ENCODE measurements around the gene MYCL. TPM values are rescaled to one million over a fixed set of nuclear protein-coding genes. Genes with fewer than 3 reads are reported as not detected.
A peak's percentile ranks its signal among the peaks of the same experiment; 100 is the strongest.

MYCL gene
- polyA plus RNA-seq, 2 of the 4 experiments (the other 2 are of a cell fraction): 0.68 to 1.3 TPM

GRCh38 chr1:39894884-39895495 lies 6.7 kb downstream of the MYCL start:
- H3K9me3 ChIP-seq: no peaks in the 10 kb centered on the region
- H3K4me1 ChIP-seq: peaks cover 31% of the 10 kb centered on the region
- no peak overlapping the region for H3K27ac ChIP-seq
- no peak for DNase-seq (ENCODE audit: low read depth in 1 of 2, low spot score in 1 of 2)
- no peak for TF ChIP-seq HEYL (CRISPR knock-in tag; IDR thresholded peaks at IDR 0.05)
- no peak for TF ChIP-seq JUN (IDR thresholded peaks at IDR 0.05)
- CTCF ChIA-PET: interaction anchor here (1.0 to 1.9 kb wide), 3 partner anchors 25 to 137 kb away, joined by 4 to 11 read pairs (median 4); no protein-coding TSS in a partner anchor
- WGBS (ENCODE audit: missing lambda C conversion rate): 76% methylated on average over 3 of the region's 3 CpGs
- no peak overlapping the region for H3K4me2 ChIP-seq
- no peak for FAIRE-seq
- POLR2A ChIA-PET: no interaction called here
- H3K4me3 ChIP-seq: no peak overlapping the region
- ATAC-seq: no peak

GRCh38 chr1:39892601-39893595 lies 8.8 kb downstream of the MYCL start:
- peak; percentile 22 to 51 for DNase-seq (ENCODE audit: low read depth in 1 of 2, low spot score in 1 of 2)
- FAIRE-seq: no peak
- peak overlapping the region; percentile 35 to 55; a peak in 5 of 6 replicates for H3K27ac ChIP-seq
- H3K4me2 ChIP-seq: peak overlapping the region; percentile 80
- CTCF ChIA-PET: interaction anchor here (1.0 to 2.9 kb wide), 4 partner anchors 9 to 26 kb away, joined by 3 to 14 read pairs (median 4); partner anchors contain the start of genes MYCL and TRIT1
- TF ChIP-seq JUNB (IDR thresholded peaks at IDR 0.05) (no peak), TP53 (CRISPR knock-in tag; IDR thresholded peaks at IDR 0.05) (no peak), HOXB5 (CRISPR knock-in tag; IDR thresholded peaks at IDR 0.05) (0 out of 2 replicates have a peak, but pooled peaks have one; percentile 75)
- WGBS (ENCODE audit: missing lambda C conversion rate): 6% methylated on average over 6 of the region's 6 CpGs
- no peaks in the 10 kb centered on the region for H3K9me3 ChIP-seq
- peak; percentile 80 to 82 for ATAC-seq
- H3K4me3 ChIP-seq: 0 out of 3 replicates have a peak overlapping the region, but pooled peaks have one; percentile 18
- POLR2A ChIA-PET: interaction anchor here (0.5 to 1.0 kb wide), 2 partner anchors 9 to 13 kb away, joined by 6 to 8 read pairs; partner anchors contain the start of gene MYCL
- peaks cover 27% of the 10 kb centered on the region for H3K4me1 ChIP-seq

- CTCF ChIA-PET: interaction anchor here (0.7 to 1.0 kb wide), 2 partner anchors 44 to 73 kb away, joined by 3 read pairs; no protein-coding TSS in a partner anchor
- Histone ChIP-seq H3K9me3 (no peaks in the 10 kb centered on the region), H3K27ac (no peak overlapping the region), H3K4me2 (no peak overlapping the region), H3K4me1 (peaks cover 27% of the 10 kb centered on the region), H3K4me3 (no peak overlapping the region)
- no peak for ATAC-seq
- no peak for FAIRE-seq
- no peak for DNase-seq (ENCODE audit: low read depth in 1 of 2, low spot score in 1 of 2)
- POLR2A ChIA-PET: no interaction called here
- WGBS (ENCODE audit: missing lambda C conversion rate): 100% methylated on average over 1 of the region's 1 CpG
- TF ChIP-seq ESRRA (IDR thresholded peaks at IDR 0.05; ENCODE audit: borderline replicate concordance, low read length) (no peak), HDAC2 (IDR thresholded peaks at IDR 0.05) (no peak), HOXA7 (CRISPR knock-in tag; IDR thresholded peaks at IDR 0.05) (no peak), JUNB (IDR thresholded peaks at IDR 0.05) (no peak), ATOH8 (CRISPR knock-in tag; IDR thresholded peaks at IDR 0.05; ENCODE audit: low read depth) (no peak), EHMT2 (IDR thresholded peaks at IDR 0.05; ENCODE audit: low read depth) (no peak), BCL3 (IDR thresholded peaks at IDR 0.05) (no peak), SMC3 (IDR thresholded peaks at IDR 0.05) (no peak), ZSCAN20 (CRISPR knock-in tag; IDR thresholded peaks at IDR 0.05) (no peak), MAZ (IDR thresholded peaks at IDR 0.05; ENCODE audit: borderline replicate concordance, low read depth, low read length) (no peak)
Measured at GRCh38 chr1:39890880-39891279, 10.8 kb downstream of the MYCL start.

GRCh38 chr1:39890273-39890672 lies 11.4 kb downstream of the MYCL start:
- no peak overlapping the region for H3K4me2 ChIP-seq
- ChIA-PET CTCF (no interaction called here), POLR2A (no interaction called here)
- no peak for DNase-seq (ENCODE audit: low read depth in 1 of 2, low spot score in 1 of 2)
- no peak for TF ChIP-seq CHD2 (IDR thresholded peaks at IDR 0.05; ENCODE audit: low read length, partially characterized antibody)
- no peak for TF ChIP-seq HOXB13 (CRISPR knock-in tag; IDR thresholded peaks at IDR 0.05; ENCODE audit: low read depth)
- no peak for TF ChIP-seq HMGXB4 (CRISPR knock-in tag; IDR thresholded peaks at IDR 0.05; ENCODE audit: borderline replicate concordance)
- TF ChIP-seq CBX2 (IDR thresholded peaks at IDR 0.05; ENCODE audit: borderline replicate concordance, low read depth): no peak
- no peak for TF ChIP-seq KDM5A (IDR thresholded peaks at IDR 0.05)
- no peak for TF ChIP-seq USF2 (IDR thresholded peaks at IDR 0.05)
- TF ChIP-seq BCL3 (IDR thresholded peaks at IDR 0.05): no peak
- H3K27ac ChIP-seq: no peak overlapping the region
- ATAC-seq: no peak
- no peak overlapping the region for H3K4me3 ChIP-seq
- no peaks in the 10 kb centered on the region for H3K9me3 ChIP-seq
- H3K4me1 ChIP-seq: peaks cover 27% of the 10 kb centered on the region
- no peak for FAIRE-seq

Data from A549 (cell line).